Right renal cortex interstitium (tissue), 3 donors: ENCODE data around the gene CPNE4. TPM values are rescaled to one million over a fixed set of nuclear protein-coding genes. Genes with fewer than 3 reads are reported as not detected.
"Not testable (repeated sequence)": the region's sequence is repeated elsewhere in the genome, so short reads cannot be mapped to it uniquely, and the experiment has no call there.

ENCODE experiments used
- DNase-seq, 3 donors: peaks; one replicate each; pipeline ENCODE4 v3.0.0-alpha.2; 2013; ENCODE audit warnings: low read depth in 3 of 3, low spot score in 2 of 3
- polyA plus RNA-seq, 3 donors: library from polyadenylated mRNA; unstranded; fragments of 120-200 nt; gene quantifications; one replicate each; pipeline ENCODE4 v1.2.1, GENCODE V29; 2013; ENCODE audit not compliant: insufficient read length in 3 of 3

The CPNE4 gene
- polyA plus RNA-seq, 3 donors = 0.19 to 0.42 (median 0.28) TPM

GRCh38 chr3:131885871-131886270, 148.9 kb downstream of the CPNE4 start:
- not testable (repeated sequence) for DNase-seq

- no peak for DNase-seq
Observed at GRCh38 chr3:131883711-131884407, 151.0 kb downstream of the CPNE4 start.

- DNase-seq = no peak
Observed at GRCh38 chr3:131883086-131883485, 151.7 kb downstream of the CPNE4 start.

GRCh38 chr3:131881777-131882176, 153.0 kb downstream of the CPNE4 start:
- no peak for DNase-seq

GRCh38 chr3:131880948-131881347, 153.9 kb downstream of the CPNE4 start:
- no peak for DNase-seq

- DNase-seq = no peak
Observed at GRCh38 chr3:131868203-131868602, 166.6 kb downstream of the CPNE4 start.

GRCh38 chr3:131856171-131856570, 178.6 kb downstream of the CPNE4 start:
- no peak for DNase-seq

GRCh38 chr3:131850223-131850622, 184.6 kb downstream of the CPNE4 start:
- no peak for DNase-seq

GRCh38 chr3:131849616-131850015, 185.2 kb downstream of the CPNE4 start:
- no peak for DNase-seq

GRCh38 chr3:131847966-131848510, 186.8 kb downstream of the CPNE4 start:
- DNase-seq = no peak

- no peak for DNase-seq
Observed at GRCh38 chr3:131846296-131846924, 188.4 kb downstream of the CPNE4 start.

- no peak for DNase-seq
Observed at GRCh38 chr3:131843174-131843573, 191.6 kb downstream of the CPNE4 start.

GRCh38 chr3:131840156-131840797, 194.5 kb downstream of the CPNE4 start:
- no peak for DNase-seq

GRCh38 chr3:131835906-131836305, 198.9 kb downstream of the CPNE4 start:
- DNase-seq = no peak

- DNase-seq = no peak
Observed at GRCh38 chr3:131831608-131832007, 203.2 kb downstream of the CPNE4 start.

GRCh38 chr3:131821191-131821762, 213.5 kb downstream of the CPNE4 start:
- no peak for DNase-seq

GRCh38 chr3:131819381-131820055, 215.3 kb downstream of the CPNE4 start:
- DNase-seq = no peak

GRCh38 chr3:131812433-131812832, 222.4 kb downstream of the CPNE4 start:
- no peak for DNase-seq

GRCh38 chr3:131811481-131811880, 223.3 kb downstream of the CPNE4 start:
- no peak for DNase-seq

GRCh38 chr3:131807822-131808221, 227.0 kb downstream of the CPNE4 start:
- no peak for DNase-seq

- no peak for DNase-seq
Observed at GRCh38 chr3:131806736-131807135, 228.1 kb downstream of the CPNE4 start.
